HG03175 (cell line): Measurements from ENCODE around the gene FH.

Experiments
- ATAC-seq: cut with Tn5 transposase; IDR thresholded peaks from one replicate; pipeline ENCODE4 v1.9.1; 2021; ENCODE audit warnings: mild to moderate bottlenecking, moderate library complexity; ENCODE audit not compliant: unreplicated experiment

The FH gene

DNA sequence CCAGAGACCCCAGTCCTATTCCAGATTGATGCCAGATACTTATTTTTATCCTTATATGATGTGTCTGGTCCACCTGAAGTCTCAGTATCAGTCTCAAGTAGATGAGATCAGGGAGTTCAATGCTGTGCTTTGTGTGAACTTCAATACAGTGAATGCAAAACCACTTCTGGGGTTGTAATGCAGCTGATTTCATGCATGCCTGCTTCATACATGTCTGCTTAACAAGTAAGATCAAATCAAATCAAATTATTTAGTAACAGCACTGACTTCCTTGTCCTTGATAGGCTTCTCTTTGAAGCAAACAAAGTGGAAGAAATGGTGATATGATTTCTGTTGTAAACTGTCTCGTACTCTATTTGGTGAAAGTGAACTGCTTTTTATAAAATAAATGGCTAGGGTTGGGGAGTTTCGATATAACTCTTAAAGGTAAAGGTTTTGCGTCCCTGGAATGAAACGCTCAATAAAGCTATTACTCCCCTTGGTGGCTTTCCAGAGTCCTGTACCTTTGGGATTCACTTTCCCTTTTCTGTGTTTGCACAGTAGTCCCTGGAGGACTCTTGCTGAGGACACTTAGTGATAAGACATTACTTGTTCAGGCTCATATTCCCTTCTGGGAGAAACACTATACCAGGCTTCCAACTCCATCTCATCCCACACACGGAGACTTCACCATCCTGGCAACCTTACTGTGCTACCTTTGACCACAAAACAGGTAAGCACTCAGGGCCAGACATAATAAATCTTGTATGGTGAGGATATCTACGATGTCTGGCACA lies 59.3 kb downstream of the FH start:
- ATAC-seq, result no peak

GRCh38 chr1:241459186-241459802 lies 60.3 kb downstream of the FH start:
- ATAC-seq, result no peak

- ATAC-seq, result no peak
Observed at GRCh38 chr1:241457421-241457820, 62.1 kb downstream of the FH start.

DNA sequence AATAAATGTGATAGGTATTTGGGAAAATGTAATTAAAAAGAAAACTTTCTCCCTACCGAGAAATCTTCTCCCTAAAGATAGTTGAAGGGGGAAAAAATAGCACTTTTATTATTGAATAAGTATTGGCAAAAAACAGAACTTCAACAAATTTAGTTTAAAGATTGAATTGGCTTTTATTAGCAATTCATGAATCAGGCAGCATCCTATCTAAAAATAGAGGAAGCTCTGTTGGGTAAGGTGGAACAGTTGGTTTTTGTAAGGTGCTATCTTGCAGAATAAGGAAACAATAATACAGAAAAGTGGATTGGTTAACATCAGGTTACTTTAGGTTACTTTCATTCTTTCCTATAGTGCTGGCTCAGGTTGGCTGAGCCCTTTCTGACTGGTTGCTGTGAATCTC lies 62.8 kb downstream of the FH start:
- no peak for ATAC-seq

DNA sequence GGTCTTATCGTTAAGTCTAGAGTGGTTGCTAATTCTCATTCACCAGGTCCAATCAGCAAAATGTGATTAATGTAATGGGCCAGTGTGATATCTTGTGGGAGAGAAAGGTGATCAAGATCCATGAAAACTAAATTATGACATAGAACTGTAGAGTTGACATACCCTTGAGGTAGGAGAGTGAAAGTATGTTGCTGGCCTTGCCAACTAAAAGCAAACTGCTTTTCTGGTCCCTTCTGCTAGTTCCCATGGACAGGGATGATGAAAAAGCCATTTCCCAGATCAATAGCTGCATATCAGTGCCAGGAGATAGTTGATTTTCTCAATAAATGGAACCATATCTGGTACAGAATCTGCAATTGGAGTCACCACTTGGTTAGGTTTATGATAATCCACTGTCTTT lies 65.8 kb downstream of the FH start:
- ATAC-seq, result no peak

- no peak for ATAC-seq
Observed at GRCh38 chr1:241451956-241452355, 67.6 kb downstream of the FH start.
